VCaP (cell line): ENCODE data around the gene KCNK4.

ENCODE experiments used
- H3K27ac ChIP-seq: fragments of 450-650 bp; 2 replicates; pipeline ENCODE4 v1.5.1; 2017
- CTCF ChIP-seq: fragments of 450-650 bp; conservative IDR thresholded peaks from 2 replicates; pipeline ENCODE4 v1.5.1; 2017; ENCODE audit warnings: mild to moderate bottlenecking, moderate library complexity

KCNK4 gene

DNA sequence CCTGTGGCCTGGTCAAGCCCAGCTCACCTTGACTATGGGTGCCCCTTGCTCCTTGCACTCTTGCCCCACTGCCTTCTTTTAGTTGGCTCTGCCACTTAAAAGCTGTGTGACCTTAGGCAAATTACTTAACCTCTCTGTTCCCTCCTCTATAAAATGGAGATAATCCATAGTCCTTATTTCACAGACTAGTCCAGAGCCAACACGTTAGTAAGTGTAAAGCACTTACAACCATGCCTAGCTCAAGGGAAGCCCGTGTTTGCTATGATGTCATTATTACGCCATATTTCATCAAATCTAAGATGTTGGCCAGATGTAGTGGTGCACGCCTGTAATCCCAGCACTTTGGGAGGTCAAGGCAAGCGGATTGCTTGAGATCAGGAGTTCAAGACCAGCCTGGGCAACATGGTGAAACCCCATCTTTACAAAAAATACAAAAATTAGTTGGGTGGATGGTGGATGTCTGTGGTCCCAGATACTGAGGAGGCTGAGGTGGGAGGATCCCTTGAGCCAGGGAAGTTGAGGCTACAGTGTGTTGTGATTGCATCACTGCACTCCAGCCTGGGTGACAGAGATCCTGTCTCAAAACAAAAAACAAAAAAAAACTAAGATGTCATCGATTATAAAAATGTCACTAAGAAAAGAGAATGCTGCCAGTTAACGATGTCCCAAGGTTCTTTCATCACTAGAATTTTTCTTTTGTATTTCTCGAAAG, 46.6 kb downstream of the KCNK4 start:
- no peak for TF ChIP-seq CTCF

DNA sequence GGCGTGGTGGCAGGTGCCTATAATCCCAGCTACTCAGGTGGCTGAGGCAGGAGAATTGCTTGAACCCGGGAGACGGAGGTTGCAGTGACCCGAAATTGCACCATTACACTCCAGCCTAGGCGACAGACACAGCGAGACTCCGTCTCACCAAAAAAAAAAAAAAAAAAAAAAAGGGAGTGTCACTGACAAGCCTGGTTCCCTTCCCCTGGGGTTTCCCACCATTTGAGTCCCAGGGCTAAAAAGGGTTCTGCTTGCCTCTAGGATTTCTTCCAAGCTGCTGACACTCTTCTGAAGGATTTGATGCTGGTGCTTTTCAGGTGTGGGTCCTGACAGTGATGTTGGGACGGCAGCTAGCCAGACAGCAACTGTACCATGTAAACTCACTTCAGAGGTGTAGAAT, 47.6 kb downstream of the KCNK4 start:
- no peak for TF ChIP-seq CTCF
- no peak overlapping the region for H3K27ac ChIP-seq

More for the DNA sequence above, 46.6 kb downstream of the KCNK4 start:
- H3K27ac ChIP-seq: no peak overlapping the region

- no peak for TF ChIP-seq CTCF
- H3K27ac ChIP-seq: no peak overlapping the region; the same call in 1 of the 2 replicates
Measured at GRCh38 chr11:64339286-64339685, 48.2 kb downstream of the KCNK4 start.

- TF ChIP-seq CTCF: no peak
- peak within 1 kb of the TSS; percentile 94; the same call in 1 of the 2 replicates for H3K27ac ChIP-seq
Measured at GRCh38 chr11:64339754-64340408, 48.8 kb downstream of the KCNK4 start, which contains the start of gene CCDC88B. Gene CCDC88B, plus strand, starts transcription at chr11:64340204. Its CDS starts 63 bp downstream, at chr11:64340267.

GRCh38 chr11:64340671-64341335, 49.7 kb downstream of the KCNK4 start:
- 0 out of 2 replicates have a peak, but pooled peaks have one; percentile 14 for TF ChIP-seq CTCF
- peak overlapping the region; percentile 94; the same call in 1 of the 2 replicates for H3K27ac ChIP-seq

- H3K27ac ChIP-seq: peak overlapping the region; percentile 94
- TF ChIP-seq CTCF: no peak
Measured at GRCh38 chr11:64341429-64341828, 50.3 kb downstream of the KCNK4 start.
